LHCN-M2 (cell line): ENCODE results near the gene SLC26A9. TPM values are rescaled to one million over a fixed set of nuclear protein-coding genes. Genes with fewer than 3 reads are reported as not detected.
A peak's percentile ranks its signal among the peaks of the same experiment; 100 is the strongest.

Experiments used
- DNase-seq: peaks from one replicate; pipeline ENCODE4 v3.0.0-alpha.2; 2012; ENCODE audit warnings: low read depth
- total RNA-seq: library from RNA; depleted of rRNA; stranded (reverse); fragments of >200 nt; gene quantifications from 2 replicates; pipeline ENCODE4 v1.2.3, GENCODE V29; 2014

Gene SLC26A9
- total RNA-seq, 1 experiment from 2014 or later = not detected

DNA sequence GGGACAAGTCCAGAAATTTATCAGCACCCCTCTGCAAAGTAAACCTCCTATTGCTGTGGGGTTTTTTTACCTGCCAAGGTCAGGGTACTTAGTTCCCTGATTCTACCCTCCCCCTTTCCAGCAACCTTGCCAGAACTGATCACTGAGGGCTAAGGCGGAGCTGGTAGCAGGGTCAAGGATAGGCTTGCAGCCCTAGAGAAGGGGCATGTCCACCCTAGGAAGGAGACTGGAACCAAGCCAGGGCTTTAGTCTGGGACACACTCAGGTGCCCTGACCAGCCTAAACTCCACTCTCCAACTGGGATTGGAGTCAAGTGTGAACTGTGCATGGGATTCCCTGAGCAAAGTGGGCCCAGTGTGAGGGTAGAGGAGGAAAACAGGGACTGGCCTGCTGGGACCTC, 6.5 kb upstream of the SLC26A9 start:
- DNase-seq = no peak

- no peak for DNase-seq
These were observed 5.6 kb upstream of the SLC26A9 start for GRCh38 chr1:205948886-205949285.

DNA sequence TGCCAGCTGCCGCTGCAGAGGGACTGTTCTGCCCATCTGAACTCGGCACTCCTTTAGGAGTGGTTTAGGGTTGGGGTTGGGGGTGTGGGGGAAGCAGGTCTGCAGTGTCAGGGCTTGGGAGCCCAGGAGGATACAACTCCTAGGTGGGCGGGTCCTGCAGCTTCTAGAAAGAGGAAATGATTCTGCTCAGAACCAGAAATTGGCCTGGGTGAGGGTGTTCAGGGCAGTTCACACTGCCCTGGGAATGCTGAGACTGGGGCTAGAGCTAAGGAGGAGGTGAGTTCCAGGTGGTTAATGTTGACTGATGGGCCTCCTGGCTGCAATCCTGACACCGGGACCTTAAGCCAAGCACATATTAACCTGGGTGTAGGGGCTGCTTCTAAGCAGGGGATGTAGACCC, 4.8 kb upstream of the SLC26A9 start:
- DNase-seq = no peak

DNA sequence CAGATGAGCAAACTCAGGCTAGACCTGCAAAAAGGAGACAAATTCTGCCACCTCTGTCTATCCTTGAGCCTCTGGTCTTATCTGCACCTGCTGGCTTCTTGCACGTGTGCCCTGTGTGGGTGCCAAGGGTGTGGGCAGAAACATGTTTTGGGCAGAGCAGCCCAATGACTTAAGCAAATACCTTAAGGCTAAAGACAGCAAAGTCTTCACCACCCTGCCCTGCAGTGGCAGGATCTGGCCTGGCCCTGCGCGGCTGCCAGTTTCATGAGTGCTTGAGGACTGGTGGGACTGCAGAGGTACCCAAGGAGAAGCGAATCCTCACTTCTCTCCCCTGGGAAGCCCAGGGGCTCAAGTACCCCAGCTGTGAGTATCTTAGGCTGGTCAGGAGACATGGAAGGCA, 3.8 kb upstream of the SLC26A9 start:
- DNase-seq = no peak

DNA sequence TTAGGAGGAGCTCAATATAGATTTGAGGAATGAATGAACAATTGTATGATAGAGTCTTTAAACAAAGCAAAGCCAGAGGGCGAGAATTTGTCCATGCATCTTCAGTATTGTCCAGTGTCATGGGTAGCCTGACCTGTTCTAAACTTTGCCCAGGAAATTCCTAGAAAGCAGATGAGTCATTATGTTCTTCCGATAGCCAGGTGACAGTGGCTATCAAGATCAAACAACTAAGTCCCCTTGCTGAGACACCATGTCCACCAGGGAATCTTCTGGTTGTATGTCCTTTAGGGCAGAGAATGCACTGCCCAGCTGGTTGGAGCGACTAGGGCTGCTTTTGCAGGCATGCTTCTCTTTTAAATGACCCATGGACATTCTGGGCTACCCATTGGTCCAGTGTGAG, 1.8 kb upstream of the SLC26A9 start:
- no peak for DNase-seq

DNA sequence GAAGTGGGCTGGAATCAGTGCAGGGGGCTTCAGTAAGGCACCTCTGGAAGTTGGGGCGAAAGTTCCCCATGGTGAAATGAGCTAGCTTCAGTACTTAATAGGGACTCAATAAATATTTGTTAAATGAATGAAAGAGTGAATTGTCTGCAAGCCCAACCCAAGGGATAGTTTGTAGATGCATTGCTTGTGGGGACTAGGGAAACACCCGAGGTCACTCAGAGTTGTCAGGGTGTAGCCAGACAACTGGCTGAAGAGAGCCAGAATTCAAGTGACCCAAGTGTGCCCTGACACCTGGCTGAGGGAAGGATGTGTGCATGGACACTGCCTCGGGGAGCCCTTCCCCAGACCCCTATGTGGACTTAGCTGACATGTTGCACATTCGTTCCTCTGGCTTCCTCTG, 1.3 kb upstream of the SLC26A9 start:
- DNase-seq = no peak

GRCh38 chr1:205942631-205943159, 561 bp downstream of the SLC26A9 start:
- no peak for DNase-seq

GRCh38 chr1:205940710-205941109, 2.5 kb downstream of the SLC26A9 start:
- DNase-seq = no peak

GRCh38 chr1:205939690-205940330, 3.4 kb downstream of the SLC26A9 start:
- no peak for DNase-seq

GRCh38 chr1:205938682-205939081, 4.6 kb downstream of the SLC26A9 start:
- DNase-seq = no peak

- DNase-seq = peak; percentile 67
These were observed 6.2 kb downstream of the SLC26A9 start for GRCh38 chr1:205936846-205937586.

DNA sequence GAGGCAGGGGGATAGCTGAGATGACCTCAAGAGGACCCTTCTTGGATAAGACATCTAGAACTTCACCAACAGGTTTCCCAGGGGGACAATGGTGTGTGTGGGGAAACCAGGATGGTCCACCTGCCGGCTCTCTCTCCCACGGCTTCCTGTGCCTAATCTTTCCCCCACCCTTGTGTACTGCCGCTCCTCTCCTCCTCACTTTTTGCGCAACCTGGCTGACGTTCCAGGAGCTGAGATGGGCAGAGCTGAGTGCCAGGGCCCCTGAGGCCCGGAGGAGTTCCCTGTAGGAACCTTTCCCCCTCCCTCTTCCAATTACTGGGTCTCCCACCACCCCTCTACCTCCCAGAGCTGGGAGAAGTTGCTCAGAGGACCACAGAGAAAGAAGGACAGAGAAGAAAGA, 6.9 kb downstream of the SLC26A9 start:
- no peak for DNase-seq

- no peak for DNase-seq
These were observed 7.4 kb downstream of the SLC26A9 start for GRCh38 chr1:205935869-205936268.

DNA sequence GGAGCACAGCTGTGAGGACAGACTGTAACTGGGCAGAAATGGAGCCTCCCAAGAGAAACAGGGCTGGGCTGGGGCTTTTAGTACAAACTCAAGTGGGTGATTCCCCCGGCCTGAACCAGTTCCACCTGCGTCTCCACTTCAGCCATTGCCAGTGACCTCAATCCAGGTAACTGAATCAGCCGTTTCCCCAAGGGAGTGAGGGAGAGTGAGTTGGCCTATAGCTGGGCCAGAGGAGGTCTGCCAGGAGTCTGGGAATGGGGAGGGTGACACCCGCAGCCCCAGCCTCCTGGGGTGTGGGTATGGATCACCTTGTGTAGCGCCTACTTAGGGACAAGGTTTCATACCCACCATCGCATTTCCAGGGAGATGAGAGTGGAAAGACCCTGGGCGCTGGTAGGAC, 8.5 kb downstream of the SLC26A9 start:
- no peak for DNase-seq

DNA sequence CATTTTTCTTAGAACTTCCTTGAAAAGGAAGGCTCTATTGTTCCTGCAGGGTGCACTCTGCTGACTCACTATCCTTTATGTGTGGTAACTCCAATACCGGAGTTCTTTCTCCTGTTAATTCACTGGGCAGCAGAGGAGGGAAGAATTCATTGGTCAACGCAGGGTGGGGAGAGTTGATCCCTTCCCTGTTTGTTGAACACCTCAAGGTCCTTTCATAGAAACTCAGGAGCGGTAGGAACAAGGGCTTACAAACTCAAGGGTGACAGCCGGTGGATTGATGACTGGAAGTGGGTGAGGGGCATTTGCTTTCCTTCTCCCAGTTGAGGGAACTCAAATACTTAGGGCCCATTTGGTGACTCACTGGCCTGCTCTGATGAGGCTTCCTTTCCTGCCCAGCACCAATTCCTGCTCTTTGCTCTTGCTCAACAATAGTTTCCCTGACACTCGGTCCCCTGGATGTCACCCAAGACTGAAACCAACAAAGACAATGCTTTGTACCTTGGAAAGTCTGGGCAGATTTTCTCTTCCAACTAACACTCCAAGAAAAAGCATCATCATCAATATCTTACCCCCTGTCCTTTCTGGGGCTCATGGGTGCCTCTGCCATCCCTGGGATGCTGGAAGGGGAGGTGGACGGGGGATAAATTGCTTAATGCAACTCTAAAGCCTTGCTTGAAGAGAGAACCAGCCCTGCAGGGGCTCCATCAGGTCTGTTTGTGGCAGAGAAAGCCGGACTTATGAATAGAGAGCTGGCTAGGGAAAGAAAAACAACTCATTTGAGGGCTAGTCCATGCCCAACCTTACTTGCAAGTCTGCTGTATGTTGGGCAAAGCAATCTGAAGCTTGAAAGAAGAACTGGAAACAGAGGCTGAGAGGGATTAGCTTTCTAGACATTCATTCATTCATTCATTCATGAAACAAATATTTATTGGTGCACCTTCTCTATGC, 9.3 kb downstream of the SLC26A9 start:
- DNase-seq = peak; percentile 55

DNA sequence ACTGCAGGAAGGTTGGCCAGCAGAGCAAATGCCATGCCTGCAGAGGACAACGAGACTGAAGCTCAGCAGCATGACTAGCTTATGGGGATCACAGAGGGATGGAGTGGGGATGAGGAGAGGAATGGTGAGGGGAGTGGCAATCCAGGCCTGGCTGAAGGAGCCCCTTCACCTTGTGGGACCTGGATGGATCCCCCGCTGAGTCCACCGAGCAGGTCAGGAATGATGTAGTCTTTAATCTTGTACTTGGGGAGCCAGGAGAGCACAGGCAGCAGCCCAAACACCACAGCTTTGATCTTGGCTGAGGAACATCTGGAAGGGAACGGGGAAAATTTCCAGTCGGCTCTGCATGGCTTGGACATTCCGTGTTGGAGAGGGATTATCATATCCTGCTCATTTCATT, 10.5 kb downstream of the SLC26A9 start:
- no peak for DNase-seq

DNA sequence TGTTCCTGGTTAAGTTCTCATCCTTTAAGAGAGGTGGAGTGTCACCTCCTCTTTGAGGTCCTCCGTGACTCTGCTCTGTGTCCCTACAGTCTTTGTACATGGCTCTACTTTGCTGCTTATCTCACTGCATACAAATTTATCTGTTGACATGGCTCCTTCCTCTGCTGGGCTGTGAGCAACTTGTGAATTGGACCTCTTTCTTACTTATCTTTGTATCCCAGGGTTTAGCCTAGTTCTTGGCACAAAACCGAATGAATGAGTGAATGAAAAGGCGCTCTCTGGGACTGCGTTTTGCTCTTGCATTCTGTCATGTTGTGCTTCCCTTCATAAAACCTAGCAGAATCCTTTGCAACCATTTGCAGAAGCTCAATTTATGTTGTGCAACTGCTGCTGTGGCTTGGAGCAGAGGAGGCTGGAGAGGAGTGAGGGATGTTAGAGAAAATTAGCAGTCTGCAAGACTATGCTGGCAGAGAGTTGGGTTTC, 12.4 kb downstream of the SLC26A9 start:
- DNase-seq = no peak

GRCh38 chr1:205930195-205930577, 13.1 kb downstream of the SLC26A9 start:
- no peak for DNase-seq

DNA sequence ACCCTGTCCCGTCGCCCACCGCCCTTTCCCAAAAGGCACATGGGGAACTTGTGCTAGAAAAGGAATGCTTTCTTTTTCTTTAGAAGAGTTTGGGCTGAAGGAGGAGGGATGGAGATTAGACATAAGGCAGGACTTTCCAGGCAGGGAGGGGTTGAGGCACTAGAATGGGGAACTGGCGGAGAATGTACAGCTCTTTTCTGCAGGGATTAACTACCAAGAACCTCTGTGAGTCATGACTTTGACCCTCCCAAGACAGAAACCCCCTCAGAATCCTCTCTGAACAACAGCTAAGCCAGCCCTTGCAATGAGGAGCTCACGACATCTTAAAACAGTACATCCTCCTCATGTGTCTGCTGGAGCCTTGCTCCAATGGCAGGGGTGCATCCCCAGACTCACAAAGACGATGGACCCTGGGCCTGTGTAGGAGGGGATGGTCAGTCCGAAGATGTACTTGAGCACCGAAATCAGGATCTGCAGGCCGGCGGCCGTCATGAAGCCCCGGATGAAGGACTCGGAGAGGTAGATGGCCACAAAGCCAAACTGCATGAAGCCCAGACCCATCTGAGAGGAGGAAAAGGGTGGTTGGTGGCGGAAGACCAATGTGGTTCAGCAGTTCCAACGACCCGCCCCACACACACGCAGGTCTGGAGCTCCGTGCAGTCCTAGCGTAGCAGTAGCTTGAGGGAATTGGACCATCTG, 13.6 kb downstream of the SLC26A9 start:
- no peak for DNase-seq

- no peak for DNase-seq
These were observed 14.9 kb downstream of the SLC26A9 start for GRCh38 chr1:205928317-205928716.

- no peak for DNase-seq
These were observed 15.6 kb downstream of the SLC26A9 start for GRCh38 chr1:205927676-205928075.
